RKO (cell line): ENCODE data around the gene USP30.
"Not testable (repeated sequence)": the region's sequence is repeated elsewhere in the genome, so short reads cannot be mapped to it uniquely, and the experiment has no call there.

Source experiments
- DNase-seq: peaks from one replicate; pipeline ENCODE4 v3.0.0-alpha.2; 2016; ENCODE audit warnings: low spot score

USP30 gene

DNA sequence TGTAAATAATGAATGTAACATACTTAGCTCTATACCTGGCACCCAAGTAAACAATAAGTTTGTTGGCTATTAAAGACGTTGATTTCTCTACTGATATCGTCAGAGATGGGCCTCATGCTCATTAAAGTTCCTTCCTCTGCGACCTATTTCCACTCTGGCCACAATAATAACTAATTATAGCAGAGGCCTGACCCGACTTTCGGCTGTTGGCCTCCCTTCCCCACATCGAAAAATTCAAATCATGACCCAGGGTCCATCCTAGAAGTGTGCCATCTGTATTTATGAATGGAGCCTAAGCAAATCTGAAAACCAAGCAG lies 321 bp upstream of the USP30 start:
- DNase-seq, result no peak

DNA sequence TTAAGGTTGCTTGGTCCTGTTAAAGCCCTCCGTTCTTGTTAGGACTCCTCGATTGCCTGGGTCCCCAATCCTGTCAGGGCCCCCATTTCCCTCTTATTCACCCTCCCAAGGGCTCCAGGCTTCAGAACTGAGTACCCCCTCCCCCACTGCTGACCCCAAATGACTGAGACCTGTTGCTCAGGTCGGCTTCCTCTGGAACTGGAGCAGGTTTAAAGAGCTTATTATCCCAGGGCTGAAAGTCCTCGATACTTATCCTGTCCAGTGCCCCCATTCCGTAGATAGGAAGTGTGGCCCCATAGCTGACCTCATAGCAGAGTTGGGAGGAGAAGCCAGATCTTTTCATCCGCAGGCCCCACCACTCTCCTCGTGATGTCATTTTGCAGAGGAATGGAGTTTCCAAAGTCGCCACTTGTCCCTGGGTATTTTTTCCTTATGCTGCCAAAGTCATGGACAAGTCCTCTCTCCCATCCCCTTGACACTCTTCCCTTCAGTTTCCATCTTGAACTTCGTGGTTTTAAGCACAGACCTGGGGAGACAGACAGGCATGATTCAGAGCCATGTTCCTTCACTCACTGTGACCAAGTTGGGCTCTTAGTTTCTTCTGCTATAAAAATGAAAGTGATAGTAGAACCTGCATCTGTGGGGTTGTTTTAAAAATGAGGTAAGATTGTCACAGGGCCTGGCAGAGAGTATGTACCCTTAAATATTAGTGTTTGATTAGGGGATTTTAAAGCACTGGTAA lies 1.2 kb downstream of the USP30 start:
- DNase-seq, result peak; percentile 7

DNA sequence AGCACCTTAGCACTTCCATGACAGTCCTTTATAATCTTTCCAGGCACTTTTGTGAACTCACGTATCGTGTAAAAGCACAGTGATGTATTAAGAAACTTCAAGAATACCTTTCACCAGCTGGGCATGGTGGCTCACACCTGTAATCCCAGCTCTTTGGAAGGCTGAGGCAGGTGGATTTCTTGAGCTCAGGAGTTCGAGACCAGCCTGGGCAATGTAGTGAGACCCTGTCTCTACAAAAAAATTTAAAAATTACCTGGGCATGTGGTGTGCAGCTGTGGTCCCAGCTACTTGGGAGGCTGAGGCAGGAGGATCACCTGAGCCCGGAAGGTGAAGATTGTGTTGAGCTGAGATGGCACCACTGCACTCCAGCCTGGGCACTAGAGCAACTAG lies 1.7 kb downstream of the USP30 start:
- DNase-seq, result not testable (repeated sequence)

DNA sequence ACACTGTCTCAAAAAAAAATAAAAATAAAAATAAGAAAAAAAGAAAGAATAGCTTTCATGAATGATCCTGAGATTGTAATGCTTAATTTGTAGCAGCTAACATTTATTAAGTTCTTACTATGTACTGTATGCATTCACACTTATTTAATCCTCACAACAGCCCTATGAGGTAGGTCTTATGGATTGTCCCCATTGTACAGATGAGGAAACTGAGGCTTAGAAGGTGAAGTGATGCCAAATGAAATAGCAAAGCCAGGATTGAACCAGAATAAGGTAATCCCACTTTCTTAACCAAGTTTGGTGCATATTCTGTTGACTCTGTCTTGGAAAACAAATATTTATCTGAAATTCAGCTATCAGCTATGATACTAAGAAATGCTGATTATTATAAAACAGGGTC lies 2.1 kb downstream of the USP30 start:
- no peak for DNase-seq

DNA sequence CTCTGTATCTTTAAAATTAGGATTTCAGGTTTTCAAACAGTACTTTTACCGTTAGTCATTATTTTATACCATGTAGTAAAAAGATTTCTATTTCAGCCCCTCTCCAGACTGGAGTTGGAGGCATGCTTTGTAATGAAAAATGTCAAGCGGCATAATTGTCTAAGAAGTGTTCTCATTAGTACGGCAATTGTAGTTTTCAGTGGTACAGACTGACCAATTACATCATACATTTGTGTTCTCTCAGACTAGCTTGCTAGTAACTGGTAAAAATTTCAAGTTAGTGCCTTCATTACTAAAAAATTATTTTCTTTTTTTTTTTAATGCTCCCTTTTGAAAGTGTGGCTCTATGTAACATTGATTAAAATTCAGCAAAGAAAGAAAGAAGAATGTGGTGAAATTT lies 4.5 kb downstream of the USP30 start:
- no peak for DNase-seq

DNA sequence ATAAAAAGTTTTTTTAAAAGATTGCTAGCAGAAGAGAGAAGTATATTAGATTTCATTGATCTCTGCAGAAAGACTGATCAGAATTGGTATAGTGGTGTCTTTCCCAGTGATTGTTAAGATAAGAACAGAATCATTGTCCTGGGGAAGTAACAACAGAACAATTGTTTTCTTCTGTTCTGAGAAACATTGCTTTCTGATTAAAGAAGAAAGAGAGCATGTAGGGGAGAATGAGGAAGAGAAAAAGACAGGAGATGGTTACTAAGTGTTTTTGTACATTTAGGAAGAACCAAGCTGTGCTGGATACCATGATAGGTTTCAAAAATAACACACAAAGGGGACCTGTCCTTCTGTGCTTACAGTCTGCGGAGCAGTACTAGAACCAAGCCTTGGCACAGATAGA lies 5.0 kb downstream of the USP30 start:
- no peak for DNase-seq

DNA sequence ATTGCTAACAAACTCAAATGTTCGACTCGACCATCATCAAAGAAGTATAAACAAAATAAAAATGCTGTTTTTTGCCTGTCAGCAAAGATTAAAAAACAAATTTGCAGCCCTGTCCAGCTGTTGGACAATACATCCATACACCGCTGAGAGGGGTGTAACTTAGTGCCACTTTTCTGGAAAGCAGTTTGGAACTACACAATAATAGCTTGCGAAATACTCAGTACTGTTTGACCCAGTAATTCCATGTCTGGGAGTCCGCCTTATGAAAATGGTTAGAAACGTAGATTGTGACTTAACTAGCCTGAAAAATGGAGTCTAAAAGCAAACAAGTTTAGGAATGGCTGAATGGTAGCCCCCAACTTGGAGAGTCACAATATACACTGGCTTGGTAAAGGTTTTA lies 6.4 kb downstream of the USP30 start:
- DNase-seq, result no peak

DNA sequence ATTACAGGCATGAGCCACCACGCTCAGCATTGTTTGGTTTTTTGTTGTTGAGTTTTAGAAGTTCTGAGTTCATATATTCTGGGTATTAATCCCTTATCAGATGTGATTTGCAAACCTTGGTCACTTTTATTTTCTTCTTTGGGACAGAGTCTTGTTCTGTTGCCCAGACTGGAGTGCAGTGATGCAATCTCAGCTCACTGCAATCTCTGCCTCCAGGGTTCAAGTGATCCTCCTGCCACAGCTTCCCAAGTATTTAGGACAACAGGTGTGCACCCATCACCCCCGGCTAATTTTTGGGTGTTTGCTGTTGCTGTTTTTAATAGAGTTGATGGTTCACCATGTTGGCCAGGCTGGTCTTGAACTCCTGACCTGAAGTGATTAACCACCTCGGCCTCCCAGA lies 11.8 kb downstream of the USP30 start:
- DNase-seq, result no peak

DNA sequence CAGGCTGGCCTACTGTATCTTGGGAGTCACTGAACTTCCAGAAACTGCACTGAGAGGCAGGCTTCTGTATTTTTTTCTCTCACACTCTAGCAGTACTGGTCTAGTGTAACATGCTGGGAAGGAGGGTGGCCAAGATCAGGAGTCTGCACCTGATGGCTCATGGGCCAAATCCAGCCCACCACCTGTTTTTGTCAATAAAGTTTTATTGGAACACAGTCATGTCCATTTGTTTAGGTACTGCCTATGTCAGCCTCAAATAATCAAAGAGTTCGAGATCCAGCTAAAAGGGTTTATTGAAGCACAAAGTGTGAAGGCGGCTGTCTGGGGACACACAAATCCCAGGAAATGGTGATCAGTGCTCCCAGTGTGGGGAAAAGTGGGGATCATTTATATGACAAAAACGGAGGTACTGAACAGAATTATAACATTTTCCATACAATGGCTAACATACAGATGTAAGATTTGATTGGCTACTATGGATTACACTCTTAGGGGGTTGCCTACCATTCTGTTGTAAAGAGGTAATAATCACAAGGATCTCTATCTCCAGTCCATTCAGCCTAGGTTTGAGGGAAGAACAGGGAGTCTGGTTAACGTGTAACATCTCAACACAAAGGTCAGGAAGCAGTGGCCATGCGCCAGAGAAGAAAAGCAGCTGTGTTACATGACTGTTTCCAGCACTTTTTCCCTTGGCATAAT lies 12.9 kb downstream of the USP30 start:
- no peak for DNase-seq

DNA sequence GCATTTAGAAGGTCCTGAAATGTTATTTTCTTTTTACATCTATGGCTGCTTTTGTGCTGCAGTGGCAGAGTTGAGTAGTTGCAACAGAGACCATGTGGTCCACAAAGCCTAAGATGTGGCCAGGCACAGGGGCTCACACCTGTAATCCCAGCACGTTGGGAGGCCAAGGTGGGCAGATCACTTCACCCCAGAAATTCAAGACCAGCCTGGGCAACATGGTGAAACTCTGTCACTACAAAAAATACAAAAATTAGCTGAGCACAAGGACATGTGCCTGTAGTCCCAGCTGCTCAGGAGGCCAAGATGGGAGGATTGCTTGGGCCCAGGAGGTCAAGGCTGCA lies 13.4 kb downstream of the USP30 start:
- no peak for DNase-seq

DNA sequence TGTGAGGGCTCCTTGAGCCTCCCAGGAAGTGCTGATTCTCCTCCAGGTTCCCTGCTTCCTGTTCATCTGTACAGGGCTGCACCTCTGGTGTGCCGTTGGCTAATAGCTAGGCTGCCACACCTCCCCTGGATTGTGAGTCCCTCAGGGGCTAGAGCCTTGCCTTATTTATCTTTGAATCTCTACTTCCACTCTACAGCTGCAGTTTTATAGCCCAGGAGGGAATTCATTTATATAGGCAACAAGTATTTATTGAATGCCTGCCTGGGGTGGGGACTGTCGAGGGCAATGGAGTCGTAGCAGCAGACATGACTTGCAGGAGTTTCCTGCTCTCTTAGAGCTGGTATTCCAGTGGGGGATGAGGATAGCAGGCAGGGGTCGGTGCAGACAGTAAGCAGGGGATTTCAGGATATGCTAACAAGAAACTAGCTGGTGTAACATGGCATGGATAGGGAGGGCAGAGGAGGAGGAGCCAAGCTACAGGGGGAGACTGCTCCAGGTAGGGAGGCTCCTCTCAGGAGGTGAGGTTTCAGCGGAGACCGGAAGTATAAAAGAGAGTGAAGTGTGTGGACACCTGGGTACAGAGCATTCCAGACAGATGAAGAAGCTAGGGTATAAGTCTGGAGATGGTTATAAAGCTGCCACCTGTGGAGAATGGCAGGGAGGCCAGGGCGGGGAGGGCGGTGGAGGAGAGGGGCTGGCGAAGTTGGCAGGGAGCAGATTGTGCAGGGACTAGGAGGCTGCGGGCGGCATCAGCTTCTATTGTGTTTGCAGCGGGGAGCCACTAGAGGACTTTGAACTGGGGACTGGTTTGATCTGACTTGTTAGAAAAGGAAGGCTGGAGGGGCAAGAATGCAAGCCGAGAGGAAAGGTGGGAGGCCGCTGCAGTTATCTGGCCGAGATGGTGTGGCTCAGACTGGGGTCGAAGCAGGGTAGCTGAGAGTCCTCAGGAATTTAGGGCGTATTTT lies 17.2 kb downstream of the USP30 start:
- DNase-seq, result no peak

DNA sequence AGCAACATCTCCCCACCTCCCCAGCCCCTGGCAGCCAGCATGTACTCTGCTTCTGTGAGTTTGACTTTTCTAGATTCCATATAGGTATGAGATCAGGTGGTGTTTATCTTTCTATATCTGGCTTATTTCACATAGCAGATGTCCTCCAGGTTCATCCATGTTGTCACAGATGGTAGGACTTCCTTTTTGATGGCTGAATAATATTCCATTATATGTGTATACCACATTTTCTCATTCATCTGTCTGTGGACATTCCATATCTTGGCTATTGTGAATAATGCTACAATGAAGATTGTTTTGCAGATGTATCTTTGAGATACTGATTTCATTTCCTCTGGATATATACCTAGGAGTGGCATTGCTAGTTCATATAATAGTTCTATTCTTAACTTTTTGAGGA lies 22.5 kb downstream of the USP30 start:
- no peak for DNase-seq

DNA sequence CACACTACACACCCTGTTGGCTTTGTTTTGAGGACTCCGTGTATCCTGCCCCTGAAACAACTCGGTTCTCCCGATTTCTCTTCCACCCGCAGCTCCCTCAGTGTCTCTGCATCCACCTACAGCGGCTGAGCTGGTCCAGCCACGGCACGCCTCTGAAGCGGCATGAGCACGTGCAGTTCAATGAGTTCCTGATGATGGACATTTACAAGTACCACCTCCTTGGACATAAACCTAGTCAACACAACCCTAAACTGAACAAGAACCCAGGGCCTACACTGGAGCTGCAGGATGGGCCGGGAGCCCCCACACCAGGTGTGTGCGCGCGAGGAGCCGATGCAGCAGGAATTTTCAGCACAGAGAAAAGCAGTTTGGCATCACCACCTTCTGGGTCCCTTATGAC lies 30.4 kb downstream of the USP30 start:
- no peak for DNase-seq

DNA sequence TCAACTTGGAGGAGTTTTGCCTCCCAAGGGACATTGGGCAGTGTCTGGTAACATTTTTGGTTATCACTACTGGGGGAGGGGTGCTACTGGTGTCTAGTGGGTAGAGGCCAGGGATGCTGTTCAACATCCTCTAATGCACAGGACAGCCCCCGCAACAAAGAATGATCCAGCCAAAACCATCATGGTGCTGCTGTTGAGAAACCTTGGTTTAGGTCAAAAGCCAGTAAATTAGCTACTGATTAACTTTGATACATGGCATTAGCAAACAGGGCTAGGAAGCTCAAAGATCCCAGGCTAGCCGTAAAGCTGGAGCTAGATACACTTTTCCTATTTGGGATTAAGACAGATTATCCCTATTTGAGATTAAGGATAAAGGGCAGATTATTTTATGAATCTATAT lies 32.0 kb downstream of the USP30 start:
- DNase-seq, result no peak

DNA sequence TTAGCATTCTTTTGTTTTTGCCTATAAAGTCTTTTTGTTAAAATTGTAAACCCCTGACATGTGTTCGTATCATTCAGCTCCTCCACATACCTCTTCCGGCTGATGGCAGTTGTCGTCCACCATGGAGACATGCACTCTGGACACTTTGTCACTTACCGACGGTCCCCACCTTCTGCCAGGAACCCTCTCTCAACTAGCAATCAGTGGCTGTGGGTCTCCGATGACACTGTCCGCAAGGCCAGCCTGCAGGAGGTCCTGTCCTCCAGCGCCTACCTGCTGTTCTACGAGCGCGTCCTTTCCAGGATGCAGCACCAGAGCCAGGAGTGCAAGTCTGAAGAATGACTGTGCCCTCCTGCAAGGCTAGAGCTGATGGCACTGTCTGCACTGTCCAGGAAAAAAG lies 33.2 kb downstream of the USP30 start:
- DNase-seq, result no peak

DNA sequence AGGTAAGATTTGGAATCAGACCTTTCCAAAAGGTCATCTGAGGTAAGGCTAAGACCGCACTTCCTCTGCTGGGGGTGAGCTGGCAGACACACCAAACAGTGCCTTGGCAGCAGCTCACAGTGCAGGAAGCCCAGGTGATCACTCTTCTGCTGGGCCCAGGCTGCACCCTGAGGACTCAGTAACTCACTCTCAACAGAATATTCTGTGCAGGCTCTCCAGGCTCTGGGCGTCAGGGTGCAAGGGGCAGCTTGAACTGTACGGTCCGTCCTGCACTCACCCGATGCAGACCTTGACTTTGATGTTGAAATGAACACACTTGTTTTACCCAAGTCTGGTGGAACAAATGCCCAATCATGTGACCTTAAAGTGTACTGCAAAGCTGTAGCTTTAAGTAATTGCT lies 34.9 kb downstream of the USP30 start:
- no peak for DNase-seq

DNA sequence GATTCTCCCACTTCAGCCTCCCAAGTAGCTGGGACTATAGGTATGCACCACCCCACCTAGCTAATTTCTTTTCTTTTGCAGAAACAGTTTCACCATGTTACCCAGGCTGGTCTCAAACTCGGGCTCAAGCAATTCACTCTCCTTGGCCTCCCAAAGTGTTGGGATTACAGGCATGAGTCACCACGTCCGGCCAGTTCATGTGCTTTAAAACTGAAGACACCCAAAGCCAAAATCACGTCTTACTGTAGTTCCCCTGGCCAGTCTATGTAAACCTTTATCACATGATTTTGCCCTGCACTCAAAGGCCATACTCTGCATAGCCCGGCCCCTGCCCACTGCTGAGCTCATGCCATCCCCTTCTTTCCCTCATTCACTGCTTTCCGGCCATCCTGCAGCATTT lies 36.4 kb downstream of the USP30 start:
- DNase-seq, result no peak

DNA sequence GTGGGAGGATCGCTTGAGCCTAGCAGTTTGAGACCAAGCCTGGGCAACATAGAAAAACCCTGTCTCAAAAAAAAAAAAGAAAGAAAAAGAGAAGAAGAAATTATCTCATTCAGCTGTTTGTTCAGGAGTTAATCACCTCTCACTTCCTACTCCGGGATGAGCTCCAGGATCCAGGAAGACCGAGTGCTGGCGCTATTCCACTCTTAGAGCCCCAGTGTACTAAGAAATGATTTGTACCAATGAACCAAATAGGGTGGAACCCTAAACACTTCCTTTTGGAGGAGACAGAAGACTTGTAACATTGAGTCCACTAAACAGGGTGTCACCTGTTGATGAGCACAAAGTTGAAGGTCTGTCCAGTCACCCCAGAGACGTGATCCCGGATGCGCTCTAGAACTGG lies 37.3 kb downstream of the USP30 start:
- no peak for DNase-seq

DNA sequence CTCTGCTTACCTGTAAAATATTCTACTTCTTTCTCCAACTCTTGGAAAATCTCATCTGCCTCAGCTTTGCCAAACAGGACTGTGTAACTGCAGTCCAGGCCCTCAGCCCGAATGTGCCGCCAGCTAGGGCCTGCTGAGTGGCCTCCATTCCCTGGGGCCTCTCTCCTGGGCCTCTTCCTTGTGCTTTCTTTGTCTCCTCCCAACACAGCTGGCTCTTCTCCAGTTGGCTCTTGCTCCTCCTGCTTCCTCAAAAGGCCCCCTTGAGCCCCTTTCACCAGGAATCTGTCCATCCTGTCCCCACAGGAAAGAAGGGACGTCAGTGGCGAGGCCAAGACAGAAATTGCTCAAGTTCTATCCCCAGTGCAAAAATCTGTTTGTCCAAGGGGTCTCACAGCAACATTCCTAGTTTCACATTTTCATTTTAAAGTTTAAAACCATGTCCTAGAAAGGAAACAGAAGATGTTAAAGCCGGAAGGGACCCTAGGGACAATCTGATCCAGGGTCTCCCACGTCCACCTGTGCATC lies 40.2 kb downstream of the USP30 start:
- DNase-seq, result peak; percentile 54

DNA sequence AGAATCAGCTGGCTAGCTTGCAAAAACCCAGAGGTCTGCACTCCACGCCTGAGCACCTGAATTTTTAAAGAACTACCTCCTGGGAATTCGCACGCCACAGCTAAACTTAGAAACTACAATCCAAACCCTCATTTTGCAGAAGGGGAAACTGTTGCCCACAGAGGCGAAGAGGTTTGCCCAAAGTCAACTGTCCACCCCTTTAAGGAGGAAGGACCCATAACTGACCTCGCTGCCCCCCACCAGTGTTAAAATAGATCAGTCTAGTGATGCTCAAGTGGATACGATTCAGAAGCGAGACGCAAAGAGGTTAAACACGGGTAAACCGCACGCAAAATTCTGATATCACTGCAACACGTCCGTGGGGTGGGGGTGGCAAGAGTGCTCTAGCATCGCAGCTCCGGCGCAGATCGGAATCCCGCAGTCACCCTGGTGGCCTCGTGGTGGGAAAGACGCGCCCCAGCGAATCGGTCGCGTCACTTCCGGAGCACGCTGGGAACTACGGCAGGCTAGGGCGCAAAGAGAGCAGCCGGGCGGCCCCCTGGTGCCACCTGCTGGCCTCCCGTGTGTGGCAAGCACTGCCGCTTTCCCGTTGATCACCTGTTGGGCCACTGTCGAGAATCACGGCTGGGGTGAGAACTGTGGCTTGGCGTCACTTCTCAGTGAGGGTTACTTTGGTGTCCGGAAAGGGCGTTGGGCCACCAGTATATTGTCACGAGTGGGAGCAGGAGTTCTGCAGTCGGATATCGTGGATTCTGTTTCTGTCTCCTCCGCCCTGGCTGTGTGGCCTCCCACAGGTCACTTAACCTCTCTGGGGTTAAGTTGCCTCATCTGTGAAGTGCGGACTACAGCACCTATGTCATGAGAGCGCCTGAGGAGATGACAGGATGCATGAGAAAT lies 40.9 kb downstream of the USP30 start, which contains the start of gene ALKBH2:
TSS of gene ALKBH2 (minus strand) at position 451 of the 897 bp plus-strand sequence. CDS start 686 bp downstream, outside the sequence.
- DNase-seq, result peak; percentile 93

DNA sequence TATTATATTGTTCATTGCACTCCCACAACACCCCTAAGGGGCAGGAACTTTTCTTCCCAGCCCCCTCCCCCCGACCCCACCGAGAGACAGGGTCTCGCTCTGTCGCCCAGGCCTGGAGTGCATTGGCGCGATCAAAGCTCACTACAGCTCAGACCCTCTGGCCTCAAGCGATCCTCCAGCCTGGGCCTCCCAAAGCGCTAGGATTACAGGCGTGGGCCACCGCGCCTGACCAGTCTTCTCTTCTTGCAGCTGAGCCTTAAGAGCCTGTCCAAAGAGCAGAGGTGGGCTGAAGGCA lies 44.7 kb downstream of the USP30 start:
- DNase-seq, result no peak
